Measurements from ENCODE around the gene MYH9. TPM values are rescaled to one million over a fixed set of nuclear protein-coding genes. Genes with fewer than 3 reads are reported as not detected.
"Not testable (repeated sequence)": the region's sequence is repeated elsewhere in the genome, so short reads cannot be mapped to it uniquely, and the experiment has no call there.

Gene MYH9
- total RNA-seq, 2 experiments from 2014 or later: 695 to 913 TPM

GRCh38 chr22:36422287-36423014 lies 34.7 kb upstream of the MYH9 start:
- ATAC-seq (no peak), DNase-seq (no peak)
- Mint-ChIP-seq H3K4me3 (no peak overlapping the region), H3K36me3 (no peaks in the 10 kb centered on the region), H3K27me3 (no peaks in the 10 kb centered on the region), H3K27ac (no peak overlapping the region), H3K4me1 (peaks cover 40% of the 10 kb centered on the region), H3K9me3 (ENCODE audit: low read depth) (no peaks in the 10 kb centered on the region)
- CTCF ChIA-PET: interaction anchor here (0.8 to 2.6 kb wide), 4 partner anchors 9 to 48 kb away, joined by 3 to 7 read pairs (median 4); no protein-coding TSS in a partner anchor

GRCh38 chr22:36419912-36420882 lies 32.4 kb upstream of the MYH9 start:
- CTCF ChIA-PET: interaction anchor here (0.8 to 1.5 kb wide), 5 partner anchors 14 to 50 kb away, joined by 3 to 4 read pairs (median 3); partner anchors contain the start of gene MYH9
- no peak overlapping the region for H3K27ac Mint-ChIP-seq

GRCh38 chr22:36419177-36419911 lies 31.6 kb upstream of the MYH9 start:
- peak; percentile 63 for ATAC-seq
- H3K27me3 Mint-ChIP-seq: no peaks in the 10 kb centered on the region
- peak overlapping the region; percentile 77 for H3K27ac Mint-ChIP-seq
- no peaks in the 10 kb centered on the region for H3K36me3 Mint-ChIP-seq
- peak; percentile 45 for DNase-seq
- CTCF ChIA-PET: interaction anchor here (0.8 to 1.0 kb wide), 2 partner anchors 13 to 51 kb away, joined by 3 to 4 read pairs; no protein-coding TSS in a partner anchor
- no peaks in the 10 kb centered on the region for H3K9me3 Mint-ChIP-seq (ENCODE audit: low read depth)
- H3K4me3 Mint-ChIP-seq: peak overlapping the region; percentile 49
- H3K4me1 Mint-ChIP-seq: peaks cover 37% of the 10 kb centered on the region

More at GRCh38 chr22:36419912-36420882, 32.4 kb upstream of the MYH9 start:
- Mint-ChIP-seq H3K9me3 (ENCODE audit: low read depth) (no peaks in the 10 kb centered on the region), H3K4me3 (peak overlapping the region; percentile 49), H3K4me1 (peaks cover 45% of the 10 kb centered on the region), H3K36me3 (no peaks in the 10 kb centered on the region), H3K27me3 (no peaks in the 10 kb centered on the region)
- no peak for DNase-seq
- ATAC-seq: no peak

GRCh38 chr22:36417281-36417686 lies 29.5 kb upstream of the MYH9 start:
- Mint-ChIP-seq H3K4me1 (peaks cover 35% of the 10 kb centered on the region), H3K27me3 (no peaks in the 10 kb centered on the region), H3K27ac (no peak overlapping the region), H3K36me3 (no peaks in the 10 kb centered on the region), H3K9me3 (ENCODE audit: low read depth) (no peaks in the 10 kb centered on the region), H3K4me3 (no peak overlapping the region)
- CTCF ChIA-PET: no interaction called here
- ATAC-seq: no peak
- peak; percentile 52 for DNase-seq

- H3K27ac Mint-ChIP-seq: no peak overlapping the region
- H3K4me3 Mint-ChIP-seq: no peak overlapping the region
- no peaks in the 10 kb centered on the region for H3K27me3 Mint-ChIP-seq
- no peaks in the 10 kb centered on the region for H3K9me3 Mint-ChIP-seq (ENCODE audit: low read depth)
- CTCF ChIA-PET: interaction anchor here (0.6 to 1.5 kb wide), 6 partner anchors 20 to 55 kb away, joined by 3 to 5 read pairs (median 3); no protein-coding TSS in a partner anchor
- DNase-seq: no peak
- no peaks in the 10 kb centered on the region for H3K36me3 Mint-ChIP-seq
- no peak for ATAC-seq
- H3K4me1 Mint-ChIP-seq: peaks cover 42% of the 10 kb centered on the region
Measured at GRCh38 chr22:36415415-36416168, 27.8 kb upstream of the MYH9 start.

GRCh38 chr22:36413022-36413775 lies 25.4 kb upstream of the MYH9 start:
- ATAC-seq: no peak
- Mint-ChIP-seq H3K27ac (no peak overlapping the region), H3K4me3 (no peak overlapping the region), H3K36me3 (no peaks in the 10 kb centered on the region), H3K27me3 (no peaks in the 10 kb centered on the region), H3K4me1 (peaks cover 41% of the 10 kb centered on the region), H3K9me3 (ENCODE audit: low read depth) (no peaks in the 10 kb centered on the region)
- CTCF ChIA-PET: interaction anchor here (1.2 kb wide), 1 partner anchor 9 kb away, joined by 5 read pairs; no protein-coding TSS in a partner anchor
- DNase-seq: no peak

GRCh38 chr22:36411589-36412258 lies 24.0 kb upstream of the MYH9 start:
- H3K4me3 Mint-ChIP-seq: no peak overlapping the region
- no peaks in the 10 kb centered on the region for H3K27me3 Mint-ChIP-seq
- DNase-seq (no peak), ATAC-seq (no peak)
- CTCF ChIA-PET: no interaction called here
- H3K4me1 Mint-ChIP-seq: peaks cover 34% of the 10 kb centered on the region
- H3K27ac Mint-ChIP-seq: no peak overlapping the region
- H3K9me3 Mint-ChIP-seq (ENCODE audit: low read depth): no peaks in the 10 kb centered on the region
- no peaks in the 10 kb centered on the region for H3K36me3 Mint-ChIP-seq

- Mint-ChIP-seq H3K36me3 (peaks cover 1% of the 10 kb centered on the region), H3K4me1 (peaks cover 44% of the 10 kb centered on the region), H3K4me3 (peak overlapping the region; percentile 70), H3K9me3 (ENCODE audit: low read depth) (no peaks in the 10 kb centered on the region), H3K27me3 (no peaks in the 10 kb centered on the region), H3K27ac (peak overlapping the region; percentile 86)
- ATAC-seq (peak; percentile 80), DNase-seq (peak; percentile 89)
- CTCF ChIA-PET: interaction anchor here (0.8 to 1.2 kb wide), 2 partner anchors 32 to 76 kb away, joined by 3 read pairs; no protein-coding TSS in a partner anchor
Measured at GRCh38 chr22:36409911-36410756, 22.4 kb upstream of the MYH9 start.

GRCh38 chr22:36409554-36409910 lies 21.8 kb upstream of the MYH9 start:
- Mint-ChIP-seq H3K4me3 (peak overlapping the region; percentile 70), H3K27ac (peak overlapping the region; percentile 86), H3K4me1 (peaks cover 50% of the 10 kb centered on the region)
- ATAC-seq; H3K36me3 Mint-ChIP-seq; H3K27me3 Mint-ChIP-seq; DNase-seq; CTCF ChIA-PET; H3K9me3 Mint-ChIP-seq (ENCODE audit: low read depth): not testable (repeated sequence)

- H3K27ac Mint-ChIP-seq: peak overlapping the region; percentile 25
- no peak overlapping the region for H3K4me3 Mint-ChIP-seq
- H3K27me3 Mint-ChIP-seq: no peaks in the 10 kb centered on the region
- H3K9me3 Mint-ChIP-seq (ENCODE audit: low read depth): no peaks in the 10 kb centered on the region
- CTCF ChIA-PET: no interaction called here
- DNase-seq (no peak), ATAC-seq (no peak)
- H3K36me3 Mint-ChIP-seq: peaks cover 1% of the 10 kb centered on the region
- peaks cover 55% of the 10 kb centered on the region for H3K4me1 Mint-ChIP-seq
Measured at GRCh38 chr22:36409056-36409455, 21.3 kb upstream of the MYH9 start.

GRCh38 chr22:36406721-36407120 lies 19.0 kb upstream of the MYH9 start:
- DNase-seq (no peak), ATAC-seq (no peak)
- Mint-ChIP-seq H3K9me3 (ENCODE audit: low read depth) (no peaks in the 10 kb centered on the region), H3K27ac (no peak overlapping the region), H3K36me3 (peaks cover 1% of the 10 kb centered on the region), H3K4me1 (peaks cover 49% of the 10 kb centered on the region), H3K4me3 (no peak overlapping the region), H3K27me3 (no peaks in the 10 kb centered on the region)
- CTCF ChIA-PET: interaction anchor here (0.9 to 3.1 kb wide), 4 partner anchors 17 to 64 kb away, joined by 3 to 17 read pairs (median 5); no protein-coding TSS in a partner anchor
